Mammary epithelial cell (primary cell): Measurements from ENCODE around the gene NDUFA6.

Source experiments
- EZH2 ChIP-seq: IDR thresholded peaks from 2 replicates; pipeline ENCODE4 v1.6.1; 2012; ENCODE audit warnings: low read length, inconsistent platforms, borderline replicate concordance
- TF ChIP-seq, protein P1 (sequence below), 2 donors: IDR thresholded peaks in 1 of 2; conservative IDR thresholded peaks in 1 of 2; 2 replicates each; pipeline ENCODE4 v1.5.1; 2011 to 2012; ENCODE audit warnings: inconsistent platforms in 2 of 2, low read length in 2 of 2, mild to moderate bottlenecking in 2 of 2, control low read depth in 1 of 2, low read depth in 1 of 2; ENCODE audit not compliant: insufficient read depth in 1 of 2; ENCODE audit errors: extremely low read depth in 1 of 2

DNA sequence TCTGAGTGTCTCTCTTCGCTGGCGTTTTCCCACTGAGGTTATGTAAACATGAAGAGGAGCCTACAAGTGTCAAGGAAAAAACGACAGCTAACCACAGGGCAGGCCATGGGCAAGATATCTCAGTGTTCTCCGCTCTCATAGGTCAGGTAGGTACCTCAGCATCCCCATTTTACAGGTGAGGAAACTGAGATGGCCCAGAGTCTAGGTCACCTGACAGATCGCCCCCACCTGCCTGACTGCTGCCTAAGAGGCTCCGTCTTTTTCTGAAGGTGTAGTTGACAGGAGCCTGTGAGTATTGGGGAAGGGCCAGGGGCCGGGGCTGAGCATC lies 847 bp upstream of the NDUFA6 start:
- TF ChIP-seq, protein P1, sequence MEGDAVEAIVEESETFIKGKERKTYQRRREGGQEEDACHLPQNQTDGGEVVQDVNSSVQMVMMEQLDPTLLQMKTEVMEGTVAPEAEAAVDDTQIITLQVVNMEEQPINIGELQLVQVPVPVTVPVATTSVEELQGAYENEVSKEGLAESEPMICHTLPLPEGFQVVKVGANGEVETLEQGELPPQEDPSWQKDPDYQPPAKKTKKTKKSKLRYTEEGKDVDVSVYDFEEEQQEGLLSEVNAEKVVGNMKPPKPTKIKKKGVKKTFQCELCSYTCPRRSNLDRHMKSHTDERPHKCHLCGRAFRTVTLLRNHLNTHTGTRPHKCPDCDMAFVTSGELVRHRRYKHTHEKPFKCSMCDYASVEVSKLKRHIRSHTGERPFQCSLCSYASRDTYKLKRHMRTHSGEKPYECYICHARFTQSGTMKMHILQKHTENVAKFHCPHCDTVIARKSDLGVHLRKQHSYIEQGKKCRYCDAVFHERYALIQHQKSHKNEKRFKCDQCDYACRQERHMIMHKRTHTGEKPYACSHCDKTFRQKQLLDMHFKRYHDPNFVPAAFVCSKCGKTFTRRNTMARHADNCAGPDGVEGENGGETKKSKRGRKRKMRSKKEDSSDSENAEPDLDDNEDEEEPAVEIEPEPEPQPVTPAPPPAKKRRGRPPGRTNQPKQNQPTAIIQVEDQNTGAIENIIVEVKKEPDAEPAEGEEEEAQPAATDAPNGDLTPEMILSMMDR (conservative IDR thresholded peaks at IDR 0.05 in 1 of 2, IDR thresholded peaks at IDR 0.05 in 1 of 2; ENCODE audit: extremely low read depth in 1 of 2, insufficient read depth in 1 of 2, low read depth in 1 of 2, low read length in 2 of 2): no peak
- no peak for TF ChIP-seq EZH2
